ENCODE data around the gene WNT7B. TPM values are rescaled to one million over a fixed set of nuclear protein-coding genes. Genes with fewer than 3 reads are reported as not detected.

Gene WNT7B
- total and polyA plus RNA-seq, 8 donors: 0.16 to 1.3 (median 0.71) TPM

GRCh38 chr22:45923835-45924234 is 53.1 kb downstream of the WNT7B start:
- Histone ChIP-seq H3K36me3 (no peaks in the 10 kb centered on the region), H3K27me3 (no peaks in the 10 kb centered on the region), H3K4me1 (peaks cover 0 to 14% (median 5%) of the 10 kb centered on the region in 3 donors), H3K9me3 (no peaks in the 10 kb centered on the region), H3K4me3 (no peak overlapping the region), H3K27ac (peak overlapping the region in 2 of 4 donors; percentile 33 to 61)
- no peak for FAIRE-seq
- ATAC-seq: peak; percentile 64 to 81 (median 74)
- no peak for TF ChIP-seq CTCF (IDR thresholded peaks at IDR 0.05)
- DNase-seq: peak in 5 of 6 donors; percentile 44 to 84 (median 68)
- WGBS, 2 donors: 24 to 27% methylated on average over 22 of the region's 22 CpGs
- intact Hi-C loops (cut with DNase I): no loop called here

GRCh38 chr22:45923212-45923611 is 53.8 kb downstream of the WNT7B start:
- ATAC-seq: no peak
- FAIRE-seq: no peak
- no peaks in the 10 kb centered on the region for H3K36me3 ChIP-seq
- H3K9me3 ChIP-seq: no peaks in the 10 kb centered on the region
- peaks cover 0 to 14% (median 5%) of the 10 kb centered on the region in 3 donors for H3K4me1 ChIP-seq
- intact Hi-C loops (cut with DNase I): no loop called here
- no peak for TF ChIP-seq CTCF (IDR thresholded peaks at IDR 0.05)
- no peak for DNase-seq
- peak overlapping the region in 2 of 4 donors; percentile 33 to 61 for H3K27ac ChIP-seq
- no peaks in the 10 kb centered on the region for H3K27me3 ChIP-seq
- no peak overlapping the region for H3K4me3 ChIP-seq
- WGBS, 2 donors: 85 to 93% methylated on average over 9 of the region's 9 CpGs

GRCh38 chr22:45922661-45923060 is 54.3 kb downstream of the WNT7B start:
- FAIRE-seq (no peak), DNase-seq (no peak), ATAC-seq (no peak)
- WGBS, 2 donors: 86 to 91% methylated on average over 23 to 29 of the region's 29 CpGs
- Histone ChIP-seq H3K27ac (no peak overlapping the region), H3K4me1 (peaks cover 0 to 14% (median 5%) of the 10 kb centered on the region in 3 donors), H3K27me3 (no peaks in the 10 kb centered on the region), H3K9me3 (no peaks in the 10 kb centered on the region), H3K36me3 (no peaks in the 10 kb centered on the region), H3K4me3 (no peak overlapping the region)
- intact Hi-C loops (cut with DNase I): no loop called here
- no peak for TF ChIP-seq CTCF (IDR thresholded peaks at IDR 0.05)

GRCh38 chr22:45922256-45922655 is 54.7 kb downstream of the WNT7B start:
- DNase-seq (no peak), ATAC-seq (no peak), FAIRE-seq (no peak)
- Histone ChIP-seq H3K4me3 (no peak overlapping the region), H3K27me3 (no peaks in the 10 kb centered on the region), H3K4me1 (peaks cover 0 to 15% (median 9%) of the 10 kb centered on the region in 3 donors), H3K36me3 (no peaks in the 10 kb centered on the region), H3K9me3 (no peaks in the 10 kb centered on the region), H3K27ac (no peak overlapping the region)
- WGBS, 2 donors: 70 to 79% methylated on average over 14 to 15 of the region's 15 CpGs
- intact Hi-C loops (cut with DNase I): no loop called here
- TF ChIP-seq CTCF (IDR thresholded peaks at IDR 0.05): no peak

- H3K36me3 ChIP-seq: no peaks in the 10 kb centered on the region
- intact Hi-C loops (cut with DNase I): no loop called here
- H3K27me3 ChIP-seq: no peaks in the 10 kb centered on the region
- no peak for TF ChIP-seq CTCF (IDR thresholded peaks at IDR 0.05)
- H3K4me1 ChIP-seq: peaks cover 0 to 20% (median 16%) of the 10 kb centered on the region in 3 donors
- H3K9me3 ChIP-seq: no peaks in the 10 kb centered on the region
- FAIRE-seq: no peak
- peak in 3 of 6 donors; percentile 47 to 67 (median 63) for DNase-seq
- 46 to 54% methylated on average over 15 of the region's 15 CpGs for WGBS, 2 donors
- ATAC-seq: peak; percentile 61 to 78 (median 73)
- no peak overlapping the region for H3K4me3 ChIP-seq
- H3K27ac ChIP-seq: peak overlapping the region; percentile 68 to 82 (median 76)
Measured at GRCh38 chr22:45919504-45920286, 57.3 kb downstream of the WNT7B start.

Data from pancreas (tissue), 10 donors.